ENCODE measurements around the gene FANCG.

Gene FANCG

GRCh38 chr9:35026671-35027070, 53.1 kb downstream of the FANCG start:
- no peak for DNase-seq (ENCODE audit: low read depth in 1 of 2, low spot score in 1 of 2)

Data from activated T-helper 1 cell treated with anti-CD3 and anti-CD28 coated beads, Interleukin-2, amount 50 U/mL, for 16 hours (primary cell).